GM19324 (cell line): Measurements from ENCODE around the gene DOK3.
"Not testable (repeated sequence)": the region's sequence is repeated elsewhere in the genome, so short reads cannot be mapped to it uniquely, and the experiment has no call there.

Source experiments
- ATAC-seq: cut with Tn5 transposase; IDR thresholded peaks from one replicate; pipeline ENCODE4 v1.9.1; 2021; ENCODE audit warnings: mild to moderate bottlenecking, moderate library complexity; ENCODE audit not compliant: unreplicated experiment, low FRiP score

DOK3 gene

GRCh38 chr5:177536386-177536785 is 26.8 kb upstream of the DOK3 start:
- ATAC-seq = no peak

GRCh38 chr5:177535125-177535524 is 25.5 kb upstream of the DOK3 start:
- ATAC-seq = no peak

GRCh38 chr5:177534433-177534832 is 24.8 kb upstream of the DOK3 start:
- ATAC-seq = not testable (repeated sequence)

- ATAC-seq = no peak
These were observed 21.7 kb upstream of the DOK3 start for GRCh38 chr5:177531209-177531940.

- no peak for ATAC-seq
These were observed 21.0 kb upstream of the DOK3 start for GRCh38 chr5:177530638-177531037.

- no peak for ATAC-seq
These were observed 19.9 kb upstream of the DOK3 start for GRCh38 chr5:177529247-177530203.

GRCh38 chr5:177528631-177529030 is 19.0 kb upstream of the DOK3 start:
- no peak for ATAC-seq

- ATAC-seq = no peak
These were observed 18.0 kb upstream of the DOK3 start for GRCh38 chr5:177527595-177527994.

GRCh38 chr5:177526791-177527190 is 17.2 kb upstream of the DOK3 start:
- no peak for ATAC-seq

- no peak for ATAC-seq
These were observed 16.6 kb upstream of the DOK3 start for GRCh38 chr5:177526191-177526590.

- ATAC-seq = no peak
These were observed 15.5 kb upstream of the DOK3 start for GRCh38 chr5:177524941-177525655.

- no peak for ATAC-seq
These were observed 14.9 kb upstream of the DOK3 start for GRCh38 chr5:177524539-177524900.

GRCh38 chr5:177523711-177524538 is 14.3 kb upstream of the DOK3 start:
- no peak for ATAC-seq

GRCh38 chr5:177520916-177521513 is 11.4 kb upstream of the DOK3 start:
- ATAC-seq = no peak

GRCh38 chr5:177520271-177520670 is 10.6 kb upstream of the DOK3 start:
- ATAC-seq = no peak

- no peak for ATAC-seq
These were observed 10.0 kb upstream of the DOK3 start for GRCh38 chr5:177519463-177520235.

- ATAC-seq = peak; percentile 83
These were observed 7.3 kb upstream of the DOK3 start, which contains the start of gene DDX41 for GRCh38 chr5:177516601-177517568. Gene DDX41 (minus strand): TSS chr5:177516961. CDS start chr5:177516945, 16 bp downstream.

- ATAC-seq = no peak
These were observed 6.0 kb upstream of the DOK3 start for GRCh38 chr5:177515580-177515979.
